HFF-Myc (cell line): ENCODE results near the gene AXIN1.

ENCODE experiments used
- DNase-seq: peaks from one replicate; pipeline ENCODE4 v3.0.0-alpha.2; 2011; ENCODE audit warnings: low read depth; ENCODE audit errors: extremely low read depth
- H3K4me3 ChIP-seq: replicated peaks from 2 replicates; pipeline ENCODE4 v1.5.1; 2011; ENCODE audit warnings: low read depth, mild to moderate bottlenecking, control low read depth, low read length
- TF ChIP-seq, protein P1 (sequence below): IDR thresholded peaks from 2 replicates; pipeline ENCODE4 v1.5.1; 2012; ENCODE audit warnings: mild to moderate bottlenecking, low read depth, low read length, control low read depth; ENCODE audit errors: missing control alignments

The AXIN1 gene

DNA sequence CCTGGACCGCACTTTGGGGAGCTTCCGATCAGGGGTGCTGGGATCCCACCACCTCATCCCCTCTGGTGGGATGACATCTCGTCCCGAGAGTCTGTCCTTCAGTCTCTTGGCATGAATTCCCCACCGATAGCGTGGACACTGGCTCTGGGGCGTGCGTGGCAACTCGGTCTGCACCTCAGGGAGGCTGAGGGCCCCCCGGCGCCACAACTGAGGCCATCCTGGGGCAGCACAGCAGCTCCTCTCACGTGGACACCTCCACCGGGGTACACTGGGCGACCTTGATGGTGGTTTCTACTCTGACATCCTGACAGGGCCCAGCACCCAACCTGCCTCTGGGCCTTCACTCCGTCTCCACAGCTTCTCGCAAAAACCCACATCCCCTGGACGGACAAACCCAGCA lies 61.0 kb downstream of the AXIN1 start:
- DNase-seq: no peak
- TF ChIP-seq, protein P1, sequence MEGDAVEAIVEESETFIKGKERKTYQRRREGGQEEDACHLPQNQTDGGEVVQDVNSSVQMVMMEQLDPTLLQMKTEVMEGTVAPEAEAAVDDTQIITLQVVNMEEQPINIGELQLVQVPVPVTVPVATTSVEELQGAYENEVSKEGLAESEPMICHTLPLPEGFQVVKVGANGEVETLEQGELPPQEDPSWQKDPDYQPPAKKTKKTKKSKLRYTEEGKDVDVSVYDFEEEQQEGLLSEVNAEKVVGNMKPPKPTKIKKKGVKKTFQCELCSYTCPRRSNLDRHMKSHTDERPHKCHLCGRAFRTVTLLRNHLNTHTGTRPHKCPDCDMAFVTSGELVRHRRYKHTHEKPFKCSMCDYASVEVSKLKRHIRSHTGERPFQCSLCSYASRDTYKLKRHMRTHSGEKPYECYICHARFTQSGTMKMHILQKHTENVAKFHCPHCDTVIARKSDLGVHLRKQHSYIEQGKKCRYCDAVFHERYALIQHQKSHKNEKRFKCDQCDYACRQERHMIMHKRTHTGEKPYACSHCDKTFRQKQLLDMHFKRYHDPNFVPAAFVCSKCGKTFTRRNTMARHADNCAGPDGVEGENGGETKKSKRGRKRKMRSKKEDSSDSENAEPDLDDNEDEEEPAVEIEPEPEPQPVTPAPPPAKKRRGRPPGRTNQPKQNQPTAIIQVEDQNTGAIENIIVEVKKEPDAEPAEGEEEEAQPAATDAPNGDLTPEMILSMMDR: no peak
- no peak overlapping the region for H3K4me3 ChIP-seq

DNA sequence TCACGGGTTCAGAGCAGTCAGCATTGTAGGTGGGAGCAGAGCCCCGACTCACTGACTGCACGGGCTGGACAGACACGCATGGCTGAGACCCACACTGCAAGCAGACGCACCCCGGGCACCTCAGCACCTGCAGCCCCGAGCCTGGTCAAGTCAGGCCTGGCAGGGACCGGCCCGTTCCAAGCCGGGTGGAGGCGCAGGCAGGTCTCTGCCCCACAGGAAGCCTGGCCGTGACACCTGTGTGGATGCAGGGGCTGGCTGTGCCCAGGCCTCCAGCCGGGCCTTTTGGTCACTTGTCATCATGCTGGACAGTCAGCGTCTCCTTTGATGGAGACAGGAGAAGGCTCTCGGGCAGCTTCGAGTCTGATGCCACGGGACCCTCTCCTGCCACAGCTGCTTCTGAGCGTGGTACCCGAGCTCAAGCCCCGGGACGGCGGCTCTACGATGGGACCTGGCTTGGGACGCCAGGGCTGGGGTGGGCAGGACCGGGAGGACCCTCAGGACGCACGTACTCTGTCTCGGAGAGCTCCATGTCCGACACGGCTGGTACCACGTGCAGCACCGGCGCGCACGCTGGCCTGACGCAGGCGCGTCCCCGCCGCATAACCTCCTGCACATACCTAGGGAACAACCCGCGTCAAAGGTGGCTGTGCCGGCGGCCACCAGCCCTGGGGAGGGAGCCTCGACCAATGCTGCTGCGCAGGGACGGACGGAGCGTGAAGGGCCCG lies 61.7 kb downstream of the AXIN1 start:
- no peak for DNase-seq

DNA sequence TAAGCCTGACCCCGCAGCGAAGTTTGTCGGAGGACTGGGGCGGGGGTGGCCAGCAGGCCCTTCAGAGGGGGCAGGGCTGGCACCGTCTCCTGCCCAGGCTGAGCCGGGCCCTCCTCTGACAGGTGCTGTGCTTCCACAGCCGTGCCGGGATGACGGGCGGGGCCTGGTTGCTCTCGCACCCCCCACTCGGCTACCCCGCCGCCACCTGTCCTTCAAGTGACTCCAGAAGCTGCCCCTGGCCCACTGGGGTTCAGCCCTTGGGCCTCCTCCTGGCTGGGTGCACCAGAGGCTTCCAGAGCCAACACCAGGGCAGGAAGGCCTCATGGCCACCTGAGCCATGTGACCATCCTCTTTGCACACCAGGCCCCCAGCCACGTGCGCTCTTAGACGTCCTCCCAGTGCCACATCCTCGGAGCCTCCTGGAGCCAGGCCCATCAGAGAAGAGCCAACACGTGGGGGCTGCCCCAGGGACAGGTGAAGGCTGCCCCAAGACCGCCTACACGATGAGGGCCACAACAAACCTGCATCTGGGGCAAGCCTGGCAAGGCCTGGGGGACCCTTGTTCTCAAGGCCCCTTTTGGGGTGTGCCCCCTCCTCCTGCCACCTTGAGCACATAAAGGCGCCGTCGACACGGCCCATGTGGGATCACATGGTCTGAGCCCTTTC lies 62.4 kb downstream of the AXIN1 start:
- no peak overlapping the region for H3K4me3 ChIP-seq
- TF ChIP-seq, protein P1: no peak

More for the DNA sequence above, 61.7 kb downstream of the AXIN1 start:
- TF ChIP-seq, protein P1: no peak
- no peak overlapping the region for H3K4me3 ChIP-seq

DNA sequence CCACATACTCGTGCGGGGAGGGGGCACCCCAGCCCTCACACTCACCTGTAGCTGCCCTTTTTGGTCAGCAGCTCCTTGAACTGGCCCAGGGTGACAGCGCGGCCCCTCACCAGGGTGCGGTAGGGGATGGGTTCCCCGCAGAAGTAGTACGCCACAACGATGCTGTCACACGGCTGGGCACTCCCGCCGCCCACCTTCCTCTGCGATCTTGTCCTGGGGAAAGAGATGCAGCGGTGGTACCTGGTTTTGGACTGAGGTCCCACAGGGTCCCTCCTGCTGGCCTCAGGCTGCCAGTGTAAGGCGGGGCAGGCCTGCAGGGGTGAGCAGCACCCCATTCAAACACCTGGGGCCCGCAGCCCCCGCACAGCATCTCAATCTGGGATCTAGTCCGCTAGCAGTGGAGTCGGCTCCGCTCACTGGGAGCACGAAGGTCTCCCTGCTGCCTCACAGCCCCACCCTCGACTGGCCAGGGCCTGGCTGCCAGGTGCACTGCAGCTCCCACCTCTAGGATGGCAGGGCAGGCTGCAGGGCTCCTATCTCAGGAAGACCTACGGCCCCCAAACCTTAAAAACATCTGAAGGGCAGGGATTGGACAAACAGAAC lies 63.0 kb downstream of the AXIN1 start:
- TF ChIP-seq, protein P1: no peak
- no peak for DNase-seq
- no peak overlapping the region for H3K4me3 ChIP-seq

More for the DNA sequence above, 62.4 kb downstream of the AXIN1 start:
- DNase-seq: no peak

DNA sequence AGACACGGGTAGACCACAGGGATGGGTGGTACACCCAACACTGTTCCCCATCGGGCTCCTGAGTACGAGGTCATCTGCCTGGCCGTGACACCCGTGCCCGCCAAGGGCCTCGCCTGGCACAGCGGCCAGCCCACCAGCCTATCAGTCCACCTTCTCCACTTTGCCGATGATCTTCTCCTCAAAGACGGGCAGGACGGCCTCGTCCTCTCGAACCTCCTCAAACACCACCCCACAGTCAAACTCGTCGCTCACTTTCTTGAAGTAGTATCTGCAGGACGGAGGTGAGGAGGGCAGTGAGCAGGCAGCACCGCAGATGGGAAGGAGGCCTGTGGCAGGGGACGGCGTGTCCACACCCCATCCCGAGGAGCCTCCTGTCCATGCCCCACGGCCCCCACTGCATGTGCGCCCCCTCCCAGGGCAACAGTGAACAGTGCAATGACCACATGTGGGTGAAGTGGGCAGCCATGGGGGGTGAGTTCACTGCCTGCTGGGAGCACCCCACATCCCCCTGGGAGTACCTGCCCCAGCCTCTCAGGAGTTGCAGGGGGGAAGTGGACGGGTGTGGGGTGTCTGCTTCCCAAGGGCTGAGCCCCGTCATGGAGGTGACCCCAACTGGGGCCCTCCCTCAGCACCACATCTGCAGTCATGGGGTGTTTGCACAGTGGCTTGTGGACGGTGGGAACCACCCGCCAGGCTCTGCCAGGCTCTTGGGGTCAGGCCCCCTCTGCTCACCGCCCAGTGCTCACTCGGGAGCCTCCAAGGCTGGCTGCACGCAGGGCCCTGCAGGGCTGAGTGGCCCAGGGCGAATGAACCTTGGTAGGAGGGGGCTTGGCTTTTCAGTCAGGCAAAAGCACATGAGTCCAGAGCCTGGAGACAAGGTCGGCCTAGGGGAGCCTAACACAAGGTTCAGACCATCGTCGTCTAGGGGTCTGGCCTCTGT lies 64.3 kb downstream of the AXIN1 start:
- TF ChIP-seq, protein P1: no peak
- H3K4me3 ChIP-seq: no peak overlapping the region
- DNase-seq: no peak

DNA sequence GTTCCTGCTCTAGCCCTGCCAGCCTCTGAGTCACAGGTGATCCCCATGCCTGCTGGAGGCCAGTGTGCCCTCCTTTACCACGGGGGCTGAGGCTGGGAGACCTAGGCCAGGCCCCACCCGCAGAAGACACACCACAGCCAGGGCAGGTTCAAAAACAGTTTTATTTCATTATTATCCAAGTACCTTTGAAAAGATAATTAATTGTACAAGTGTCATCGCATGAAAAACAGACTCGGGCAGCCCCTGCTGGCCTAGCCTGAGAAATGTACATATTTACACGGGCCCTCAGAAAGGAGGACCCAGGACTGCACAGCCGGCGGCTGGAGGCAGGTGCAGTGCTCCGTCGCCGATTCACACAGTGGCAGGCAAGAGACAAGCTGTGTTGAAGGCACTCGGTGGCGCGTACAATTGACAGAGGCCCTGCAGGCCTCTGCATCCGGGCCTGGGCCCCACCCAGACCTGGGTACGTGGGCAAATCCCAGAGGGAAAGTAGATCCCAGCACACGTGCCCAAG lies 65.2 kb downstream of the AXIN1 start:
- TF ChIP-seq, protein P1: no peak
- H3K4me3 ChIP-seq: no peak overlapping the region
- no peak for DNase-seq
